GM18511 (cell line): ENCODE measurements around the gene COL5A2.

Source experiments
- ATAC-seq: cut with Tn5 transposase; IDR thresholded peaks from one replicate; pipeline ENCODE4 v1.9.1; 2021; ENCODE audit warnings: mild to moderate bottlenecking, moderate library complexity; ENCODE audit not compliant: unreplicated experiment

Gene COL5A2

GRCh38 chr2:189179570-189179950 lies at the start of gene COL5A2:
Gene COL5A2, minus strand, starts transcription at chr2:189179761. Its CDS starts 157 bp downstream, at chr2:189179604.
- ATAC-seq: peak; percentile 48

- no peak for ATAC-seq
Measured at GRCh38 chr2:189226017-189226416, 46.5 kb upstream of the COL5A2 start.

GRCh38 chr2:189225032-189225431 lies 45.5 kb upstream of the COL5A2 start:
- no peak for ATAC-seq

- no peak for ATAC-seq
Measured at GRCh38 chr2:189222468-189223105, 43.0 kb upstream of the COL5A2 start.

GRCh38 chr2:189221811-189222467 lies 42.4 kb upstream of the COL5A2 start:
- no peak for ATAC-seq

GRCh38 chr2:189218236-189218635 lies 38.7 kb upstream of the COL5A2 start:
- ATAC-seq: no peak

- ATAC-seq: no peak
Measured at GRCh38 chr2:189217541-189217940, 38.0 kb upstream of the COL5A2 start.

- no peak for ATAC-seq
Measured at GRCh38 chr2:189217051-189217450, 37.5 kb upstream of the COL5A2 start.

- ATAC-seq: no peak
Measured at GRCh38 chr2:189214484-189214883, 34.9 kb upstream of the COL5A2 start.

- no peak for ATAC-seq
Measured at GRCh38 chr2:189213250-189213649, 33.7 kb upstream of the COL5A2 start.

- ATAC-seq: no peak
Measured at GRCh38 chr2:189210250-189211087, 30.9 kb upstream of the COL5A2 start.

GRCh38 chr2:189208254-189208653 lies 28.7 kb upstream of the COL5A2 start:
- no peak for ATAC-seq

GRCh38 chr2:189204322-189204941 lies 24.9 kb upstream of the COL5A2 start:
- ATAC-seq: no peak

- no peak for ATAC-seq
Measured at GRCh38 chr2:189203177-189203799, 23.7 kb upstream of the COL5A2 start.

GRCh38 chr2:189199797-189200196 lies 20.2 kb upstream of the COL5A2 start:
- ATAC-seq: no peak

- no peak for ATAC-seq
Measured at GRCh38 chr2:189192766-189193165, 13.2 kb upstream of the COL5A2 start.

GRCh38 chr2:189191766-189192165 lies 12.2 kb upstream of the COL5A2 start:
- ATAC-seq: no peak

GRCh38 chr2:189190685-189191084 lies 11.1 kb upstream of the COL5A2 start:
- ATAC-seq: no peak

GRCh38 chr2:189188115-189188805 lies 8.7 kb upstream of the COL5A2 start:
- ATAC-seq: no peak

GRCh38 chr2:189183170-189183569 lies 3.6 kb upstream of the COL5A2 start:
- no peak for ATAC-seq
